H1 (cell line): Measurements from ENCODE around the gene SHC1. TPM values are rescaled to one million over a fixed set of nuclear protein-coding genes. Genes with fewer than 3 reads are reported as not detected.

Experiments used
- CTCF ChIA-PET: fragments of 300-600 bp; sonication (Branson Sonifier 250); formaldehyde crosslinking; loops from one replicate; lab custom pipeline; 2021; ENCODE audit not compliant: partially characterized antibody; lab: Charles Lee
- POLR2A ChIA-PET: fragments of 300-600 bp; sonication (Branson Sonifier 250); formaldehyde crosslinking; loops from one replicate; lab custom pipeline; 2021; ENCODE audit warnings: inconsistent platforms; ENCODE audit not compliant: partially characterized antibody; lab: Charles Lee
- DNase-seq, 2 experiments: peaks; one replicate each; pipeline versions ENCODE4 v3.0.0 to v3.0.0-alpha.2; 2010 to 2022; ENCODE audit warnings: low spot score in 2 of 2, low read depth in 1 of 2, mixed read lengths in 1 of 2
- FAIRE-seq: peaks from 2 replicates; lab custom pipeline; 2011; peaks lifted over from hg19 to GRCh38; lab: Jason Lieb, UNC
- H2AFZ ChIP-seq: 2 replicates; pipeline ENCODE4 v1.8.1; 2012; ENCODE audit warnings: low read length, inconsistent platforms
- H2AK5ac ChIP-seq: 2 replicates; pipeline ENCODE4 v1.6.1; 2013; ENCODE audit warnings: low read depth, low read length
- H2BK120ac ChIP-seq: replicated peaks from 2 replicates; pipeline ENCODE3; 2013; ENCODE audit warnings: low read depth, low read length, inconsistent platforms
- H2BK12ac ChIP-seq: 2 replicates; pipeline ENCODE4 v1.6.1; 2013; ENCODE audit warnings: low read depth, low read length
- H2BK15ac ChIP-seq: 2 replicates; pipeline ENCODE4 v1.6.1; 2013; ENCODE audit warnings: low read length
- H2BK20ac ChIP-seq: 2 replicates; pipeline ENCODE4 v1.6.1; 2013; ENCODE audit warnings: low read length
- H2BK5ac ChIP-seq: 2 replicates; pipeline ENCODE4 v1.6.1; 2013; ENCODE audit warnings: low read depth, low read length
- H3K14ac ChIP-seq: 2 replicates; pipeline ENCODE4 v1.6.1; 2013; ENCODE audit warnings: inconsistent platforms; ENCODE audit not compliant: insufficient read length
- H3K18ac ChIP-seq: 2 replicates; pipeline ENCODE4 v1.6.1; 2013; ENCODE audit warnings: low read length; ENCODE audit errors: extremely low read depth
- H3K23ac ChIP-seq: 2 replicates; pipeline ENCODE4 v1.6.1; 2013; ENCODE audit warnings: inconsistent platforms; ENCODE audit not compliant: insufficient read length
- H3K23me2 ChIP-seq: 2 replicates; pipeline ENCODE4 v1.6.1; 2013; ENCODE audit warnings: low read depth, low read length
- H3K27ac ChIP-seq: 2 replicates; pipeline ENCODE4 v1.6.1; 2011; ENCODE audit warnings: low read depth, low read length, inconsistent platforms
- H3K27me3 ChIP-seq, 4 experiments: replicated peaks in 1 of 4; 1 replicate in 1 of 4; 2 replicates in 3 of 4; pipeline versions ENCODE4 v1.6.1 to v1.8.1; 2011 to 2013; ENCODE audit warnings: low read length in 3 of 4, mild to moderate bottlenecking in 3 of 4, inconsistent platforms in 2 of 4, mixed read lengths in 2 of 4, moderate library complexity in 1 of 4; ENCODE audit not compliant: control insufficient read depth in 3 of 4, insufficient read depth in 3 of 4; ENCODE audit errors: extremely low read depth in 1 of 4
- H3K36me3 ChIP-seq, 4 experiments: 2 replicates each; pipeline versions ENCODE4 v1.6.1 to v1.8.1; 2011 to 2013; ENCODE audit warnings: mild to moderate bottlenecking in 4 of 4, low read length in 3 of 4, moderate library complexity in 2 of 4, control low read depth in 1 of 4, inconsistent platforms in 1 of 4; ENCODE audit not compliant: insufficient read depth in 4 of 4, control insufficient read depth in 2 of 4
- H3K4ac ChIP-seq: replicated peaks from 2 replicates; pipeline ENCODE3; 2013; ENCODE audit warnings: low read length, low read depth, mixed read lengths, inconsistent platforms; ENCODE audit not compliant: insufficient read length
- H3K4me1 ChIP-seq, 4 experiments: replicated peaks in 1 of 4; 1 replicate in 1 of 4; 2 replicates in 3 of 4; pipeline versions ENCODE4 v1.6.1 to v1.8.1; 2011 to 2013; ENCODE audit warnings: low read length in 3 of 4, inconsistent platforms in 2 of 4, mixed read lengths in 1 of 4; ENCODE audit not compliant: insufficient read depth in 4 of 4, control insufficient read depth in 3 of 4
- H3K4me2 ChIP-seq, 2 experiments: 2 replicates each; pipeline versions ENCODE4 v1.6.1 to v1.8.1; 2011 to 2013; ENCODE audit warnings: low read depth in 2 of 2, low read length in 2 of 2, control low read depth in 1 of 2, inconsistent platforms in 1 of 2, mild to moderate bottlenecking in 1 of 2; ENCODE audit not compliant: insufficient read depth in 1 of 2
- H3K4me3 ChIP-seq, 4 experiments: fragments of 200-600, 300-600 bp in 1 of 4; sonication (generic), shearing (Covaris generic), sonication (Bioruptor Twin) in 1 of 4; 2 replicates each; pipeline versions ENCODE4 v1.5.1 to v1.8.1; 2011 to 2016; ENCODE audit warnings: low read length in 4 of 4, low read depth in 3 of 4, control low read depth in 2 of 4, inconsistent platforms in 2 of 4, mild to moderate bottlenecking in 2 of 4, mixed read lengths in 1 of 4, moderate library complexity in 1 of 4; ENCODE audit not compliant: insufficient read depth in 2 of 4; ENCODE audit errors: extremely low read depth in 1 of 4
- H3K56ac ChIP-seq: replicated peaks from 2 replicates; pipeline ENCODE3; 2013; ENCODE audit warnings: low read depth, mild to moderate bottlenecking, mixed read lengths, low read length, inconsistent platforms; ENCODE audit not compliant: insufficient read length
- H3K79me1 ChIP-seq: 2 replicates; pipeline ENCODE4 v1.6.1; 2013; ENCODE audit warnings: low read depth, low read length, control low read depth
- H3K79me2 ChIP-seq, 2 experiments: 2 replicates each; pipeline versions ENCODE4 v1.6.1 to v1.8.1; 2012 to 2013; ENCODE audit warnings: low read length in 2 of 2, mild to moderate bottlenecking in 2 of 2, inconsistent platforms in 1 of 2; ENCODE audit not compliant: insufficient read depth in 2 of 2, control insufficient read depth in 1 of 2
- H3K9ac ChIP-seq, 4 experiments: replicated peaks in 1 of 4; 1 replicate in 1 of 4; 2 replicates in 3 of 4; pipeline versions ENCODE4 v1.6.1 to v1.8.1; 2011 to 2013; ENCODE audit warnings: low read depth in 3 of 4, low read length in 3 of 4, control low read depth in 2 of 4, mild to moderate bottlenecking in 2 of 4, moderate library complexity in 2 of 4, inconsistent platforms in 1 of 4; ENCODE audit errors: extremely low read depth in 1 of 4
- H3K9me3 ChIP-seq, 2 experiments: 2 replicates each; pipeline versions ENCODE4 v1.6.1 to v1.8.1; 2012 to 2013; ENCODE audit warnings: mild to moderate bottlenecking in 2 of 2, moderate library complexity in 2 of 2, control low read depth in 1 of 2, inconsistent platforms in 1 of 2, low read depth in 1 of 2, low read length in 1 of 2, mixed read lengths in 1 of 2; ENCODE audit not compliant: insufficient read depth in 2 of 2
- H4K20me1 ChIP-seq, 2 experiments: replicated peaks in 1 of 2; 2 replicates each; pipeline versions ENCODE3 to v1.8.1; 2011 to 2013; ENCODE audit warnings: inconsistent platforms in 2 of 2, low read length in 2 of 2, mild to moderate bottlenecking in 1 of 2; ENCODE audit not compliant: insufficient read depth in 2 of 2, control insufficient read depth in 1 of 2
- H4K5ac ChIP-seq: 2 replicates; pipeline ENCODE4 v1.6.1; 2013; ENCODE audit warnings: low read length, low read depth, mixed read lengths, inconsistent platforms; ENCODE audit not compliant: insufficient read length
- H4K8ac ChIP-seq: 2 replicates; pipeline ENCODE4 v1.8.0; 2013; ENCODE audit warnings: mild to moderate bottlenecking, moderate library complexity, low read length, inconsistent platforms; ENCODE audit not compliant: insufficient read depth; ENCODE audit errors: extremely low read depth
- H4K91ac ChIP-seq: replicated peaks from 2 replicates; pipeline ENCODE3; 2013; ENCODE audit warnings: low read length, mixed read lengths, inconsistent platforms; ENCODE audit not compliant: insufficient read length
- CHD2 ChIP-seq: IDR thresholded peaks from 2 replicates; pipeline ENCODE4 v1.6.1; 2012; ENCODE audit warnings: low read length, improper control_type of control experiment
- CREB1 ChIP-seq: IDR thresholded peaks from 2 replicates; pipeline ENCODE4 v1.6.1; 2012; ENCODE audit warnings: inconsistent platforms
- CTCF ChIP-seq, 3 experiments: IDR thresholded peaks; 1 replicate in 2 of 3; 2 replicates in 1 of 3; pipeline versions ENCODE4 v1.5.1 to v1.6.1; 2011; ENCODE audit warnings: low read length in 3 of 3, mild to moderate bottlenecking in 3 of 3, inconsistent platforms in 2 of 3, low read depth in 1 of 3, moderate library complexity in 1 of 3; ENCODE audit not compliant: insufficient read depth in 1 of 3; ENCODE audit errors: control extremely low read depth in 1 of 3
- MAX ChIP-seq: IDR thresholded peaks from 2 replicates; pipeline ENCODE4 v1.6.1; 2012; ENCODE audit warnings: inconsistent platforms
- PHF8 ChIP-seq: fragments of 200-600 bp; sonication (generic); conservative IDR thresholded peaks from 2 replicates; pipeline ENCODE4 v1.7.1; 2012; ENCODE audit warnings: low read depth, mild to moderate bottlenecking, inconsistent platforms, low read length, moderate library complexity
- SIX5 ChIP-seq: IDR thresholded peaks from 2 replicates; pipeline ENCODE4 v1.6.1; 2011; ENCODE audit warnings: mild to moderate bottlenecking, low read depth, low read length
- SP4 ChIP-seq: IDR thresholded peaks from 2 replicates; pipeline ENCODE4 v1.6.1; 2012; ENCODE audit warnings: low read length, inconsistent platforms
- TAF7 ChIP-seq: optimal IDR thresholded peaks from 2 replicates; pipeline ENCODE3; 2011; ENCODE audit warnings: low read depth, mild to moderate bottlenecking, inconsistent platforms, low read length, moderate library complexity, borderline replicate concordance
- TBP ChIP-seq: IDR thresholded peaks from 2 replicates; pipeline ENCODE4 v1.6.1; 2011; ENCODE audit warnings: low read depth, low read length, improper control_type of control experiment
- WGBS, 2 experiments: shearing (Covaris generic) in 1 of 2; methylation state at CpG; one replicate each; pipeline versions ENCODE4 v1.1.6 to v1.1.7; 2013 to 2015; ENCODE audit warnings: low lambda C conversion rate in 2 of 2, mixed read lengths in 2 of 2, inconsistent platforms in 1 of 2, low coverage in 1 of 2, missing lambda C conversion rate in 1 of 2; ENCODE audit not compliant: insufficient replicate concordance in 2 of 2, insufficient coverage in 1 of 2, insufficient read length in 1 of 2; ENCODE audit errors: extremely low coverage in 1 of 2, missing lambda C conversion rate in 1 of 2; 5-methylcytosine and 5-hydroxymethylcytosine counted together
- polyA plus RNA-seq, 7 experiments: library from polyadenylated mRNA; depleted of rRNA in 3 of 7; stranded (reverse) in 5 of 7; unstranded in 2 of 7; fragments of >200 nt in 5 of 7; fragments of 200-250 nt in 2 of 7; gene quantifications; 1 replicate in 5 of 7; 2 replicates in 1 of 7; 4 replicates in 1 of 7; pipeline versions ENCODE4 v1.2.1 to v1.2.3, GENCODE V29; 2011 to 2013; ENCODE audit warnings: missing spikeins in 2 of 7, mixed read lengths in 2 of 7
- total RNA-seq: library from RNA; stranded (reverse); fragmentation: NEBNext Ultra II Directional; extraction: Animal tissue kit (Norgen Biotek cat#: 25700); gene quantifications from 2 replicates; pipeline ENCODE4 v1.2.1, GENCODE V29; 2021

SHC1 gene
- total and polyA plus RNA-seq, 2 of the 8 experiments (the other 6 are each of a cell fraction or from before 2014, with no cell fraction given) = 177 to 212 TPM

- no peak overlapping the region for H3K4ac ChIP-seq
- H3K9me3 ChIP-seq = no peaks in the 10 kb centered on the region
- ChIA-PET CTCF (interaction anchor here (0.6 to 14.0 kb wide), 16 partner anchors 16 to 134 kb away, joined by 3 to 334 read pairs (median 9); partner anchors contain the start of genes ADAM15, CKS1B, EFNA4 and FLAD1), POLR2A (interaction anchor here (0.7 to 42.8 kb wide), 11 partner anchors 9 to 204 kb away, joined by 3 to 702 read pairs (median 6); partner anchors contain the start of genes ADAM15, CKS1B, FLAD1 and PBXIP1)
- no peaks in the 10 kb centered on the region for H3K27me3 ChIP-seq
- H2BK20ac ChIP-seq = 0 out of 2 replicates have a peak overlapping the region, but pooled peaks have one; percentile 72
- H3K56ac ChIP-seq = no peak overlapping the region
- peak overlapping the region; percentile 1 to 68 (median 44); a peak in 6 of 8 replicates for H3K4me3 ChIP-seq
- peak overlapping the region; percentile 18; the same call in 1 of the 2 replicates for H2BK15ac ChIP-seq
- WGBS, 2 experiments = 23% methylated on average over 36 of the region's 40 CpGs; no CpG with 5 or more reads in 1 of the 2 experiments
- H4K20me1 ChIP-seq = no peaks in the 10 kb centered on the region
- no peak overlapping the region for H4K5ac ChIP-seq
- H2BK120ac ChIP-seq = no peak overlapping the region
- no peak overlapping the region for H3K27ac ChIP-seq
- H3K23me2 ChIP-seq = peaks cover 15% of the 10 kb centered on the region; the same call in 1 of the 2 replicates
- no peak overlapping the region for H3K14ac ChIP-seq
- H3K4me2 ChIP-seq = peak overlapping the region; percentile 62 to 79
- no peak overlapping the region for H3K23ac ChIP-seq
- no peak overlapping the region for H2BK5ac ChIP-seq
- no peak overlapping the region for H4K91ac ChIP-seq
- H2BK12ac ChIP-seq = no peak overlapping the region
- FAIRE-seq = no peak
- H2AK5ac ChIP-seq = no peak overlapping the region
- no peak overlapping the region for H3K18ac ChIP-seq
- H3K79me1 ChIP-seq = no peaks in the 10 kb centered on the region
- DNase-seq = peak in 1 of 2 experiments; percentile 89
- H4K8ac ChIP-seq = no peak overlapping the region
- H3K79me2 ChIP-seq = peaks cover 0 to 11% of the 10 kb centered on the region in 2 experiments; a peak in 2 of 4 replicates
- no peak overlapping the region for H2AFZ ChIP-seq
- peak overlapping the region in 2 of 4 experiments; percentile 3 to 38; a peak in 2 of 7 replicates for H3K9ac ChIP-seq
- no peaks in the 10 kb centered on the region for H3K36me3 ChIP-seq
- H3K4me1 ChIP-seq = peaks cover 0 to 2% (median under 1%) of the 10 kb centered on the region in 4 experiments; a peak in 3 of 7 replicates
- TF ChIP-seq SP4 = no peak
- peak; percentile 47; the same call in 1 of the 2 replicates for TF ChIP-seq CHD2
- TF ChIP-seq TAF7 = peak; percentile 80
- peak in 2 of 3 experiments; percentile 91 to 96; a peak in 3 of 4 replicates for TF ChIP-seq CTCF (IDR thresholded peaks at IDR 0.05; ENCODE audit: control extremely low read depth in 1 of 3, insufficient read depth in 1 of 3, low read depth in 1 of 3, low read length in 3 of 3)
- TF ChIP-seq CREB1 = peak; percentile 45; the same call in 1 of the 2 replicates
- peak; percentile 37; the same call in 1 of the 2 replicates for TF ChIP-seq MAX
- peak; percentile 76 for TF ChIP-seq TBP
- no peak for TF ChIP-seq PHF8
- no peak for TF ChIP-seq SIX5
Observed at GRCh38 chr1:154998818-154999570, 28.4 kb upstream of the SHC1 start.
